A673 (cell line): Measurements from ENCODE around the gene CHST2. TPM values are rescaled to one million over a fixed set of nuclear protein-coding genes. Genes with fewer than 3 reads are reported as not detected.

Source experiments
- BruUV-seq: library from RNA; stranded (reverse); fragments of 400-500 nt; replicated peaks from 2 replicates; lab custom pipeline; 2021; lab: Mats Ljungman, UMichigan
- CTCF ChIA-PET: fragments of 300-600 bp; sonication (Branson Sonifier 250); formaldehyde crosslinking; loops from one replicate; lab custom pipeline; 2022; ENCODE audit warnings: antibody characterized with exemption; lab: Charles Lee
- POLR2A ChIA-PET: fragments of 300-600 bp; sonication (Branson Sonifier 250); formaldehyde crosslinking; loops from one replicate; lab custom pipeline; 2022; ENCODE audit warnings: antibody characterized with exemption; ENCODE audit not compliant: low non-redundant PET; lab: Charles Lee
- DNase-seq: peaks from one replicate; pipeline ENCODE4 v3.0.0-alpha.2; 2015; ENCODE audit warnings: low spot score
- H3K27ac ChIP-seq: fragments of 200-600 bp; sonication (generic); 2 replicates; pipeline ENCODE4 v1.5.1; 2016; ENCODE audit warnings: mixed run types, low read depth, mild to moderate bottlenecking, mixed read lengths, antibody characterized with exemption, low read length; ENCODE audit not compliant: poor library complexity, severe bottlenecking
- H3K27me3 ChIP-seq: fragments of 200-600 bp; sonication (generic); replicated peaks from 2 replicates; pipeline ENCODE4 v1.6.1; 2017; ENCODE audit warnings: mixed run types, low read depth, mild to moderate bottlenecking, mixed read lengths, antibody characterized with exemption, low read length; ENCODE audit not compliant: insufficient read depth, poor library complexity
- H3K36me3 ChIP-seq: fragments of 200-600 bp; sonication (generic); 2 replicates; pipeline ENCODE4 v1.6.1; 2016; ENCODE audit warnings: mixed run types, mild to moderate bottlenecking, mixed read lengths, antibody characterized with exemption, low read length; ENCODE audit not compliant: insufficient read depth, poor library complexity, severe bottlenecking
- H3K4me1 ChIP-seq: fragments of 200-600 bp; sonication (generic); 2 replicates; pipeline ENCODE4 v1.6.1; 2017; ENCODE audit warnings: mixed run types, mild to moderate bottlenecking, mixed read lengths, antibody characterized with exemption, low read length; ENCODE audit not compliant: insufficient read depth, poor library complexity, severe bottlenecking
- H3K4me3 ChIP-seq: fragments of 200-600 bp; sonication (generic); 2 replicates; pipeline ENCODE4 v1.5.1; 2016; ENCODE audit warnings: low read depth, mixed run types, mild to moderate bottlenecking, mixed read lengths, low read length; ENCODE audit not compliant: poor library complexity, severe bottlenecking
- H3K9me3 ChIP-seq: fragments of 200-600 bp; sonication (generic); 2 replicates; pipeline ENCODE4 v1.6.1; 2016; ENCODE audit warnings: mixed run types, low read depth, mild to moderate bottlenecking, mixed read lengths, antibody characterized with exemption, low read length; ENCODE audit not compliant: poor library complexity, severe bottlenecking
- EZH2 ChIP-seq: fragments of 200-600 bp; sonication (generic); IDR thresholded peaks from 2 replicates; pipeline ENCODE4 v1.6.1; 2017; ENCODE audit warnings: borderline replicate concordance, low read depth, mild to moderate bottlenecking, mixed read lengths, antibody characterized with exemption, low read length; ENCODE audit not compliant: poor library complexity, severe bottlenecking
- intact Hi-C: fragments of 100-400 bp; cut with micrococcal nuclease; formaldehyde crosslinking; loops from one replicate; pipeline ENCODE4 v1.10.0; 2022; ENCODE audit not compliant: unreplicated experiment
- total RNA-seq: library from RNA; stranded (reverse); gene quantifications from 2 replicates; pipeline ENCODE4 v1.2.3, GENCODE V29; 2021
- TF ChIP-seq, protein P1 (sequence below): fragments of 300-800, 200-600 bp; sonication (generic); conservative IDR thresholded peaks from 2 replicates; pipeline ENCODE4 v1.5.1; 2017; ENCODE audit warnings: low read depth, mild to moderate bottlenecking, antibody characterized with exemption, low read length, moderate library complexity, mixed read lengths

CHST2 gene
- total RNA-seq, 1 experiment from 2014 or later = 0.64 TPM

DNA sequence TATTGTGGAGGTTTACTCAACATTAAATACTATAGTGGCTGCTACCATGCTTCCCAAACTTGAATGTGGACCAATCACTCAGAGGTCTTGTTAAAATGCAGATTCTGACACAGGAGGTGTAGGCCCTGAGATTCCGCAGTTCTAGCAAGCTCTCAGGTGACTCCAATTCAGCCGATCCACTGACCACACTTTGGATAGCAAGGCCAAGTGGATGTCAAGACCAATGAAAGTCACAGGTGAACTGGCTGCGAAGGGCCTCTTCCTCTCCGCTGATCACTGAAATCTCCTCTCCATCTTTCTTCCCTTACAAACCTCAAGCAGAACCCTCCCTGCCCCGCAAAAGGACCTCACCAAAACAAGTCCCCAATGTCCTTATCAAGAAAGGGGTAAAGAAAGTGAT lies 9.2 kb upstream of the CHST2 start:
- no peak overlapping the region for H3K4me3 ChIP-seq
- ChIA-PET POLR2A (no interaction called here), CTCF (no interaction called here)
- H3K27ac ChIP-seq = no peak overlapping the region
- peaks cover 3% of the 10 kb centered on the region for H3K27me3 ChIP-seq
- BruUV-seq = no TSS peak
- no peaks in the 10 kb centered on the region for H3K4me1 ChIP-seq
- no peaks in the 10 kb centered on the region for H3K36me3 ChIP-seq
- TF ChIP-seq EZH2 = no peak
- TF ChIP-seq, protein P1, sequence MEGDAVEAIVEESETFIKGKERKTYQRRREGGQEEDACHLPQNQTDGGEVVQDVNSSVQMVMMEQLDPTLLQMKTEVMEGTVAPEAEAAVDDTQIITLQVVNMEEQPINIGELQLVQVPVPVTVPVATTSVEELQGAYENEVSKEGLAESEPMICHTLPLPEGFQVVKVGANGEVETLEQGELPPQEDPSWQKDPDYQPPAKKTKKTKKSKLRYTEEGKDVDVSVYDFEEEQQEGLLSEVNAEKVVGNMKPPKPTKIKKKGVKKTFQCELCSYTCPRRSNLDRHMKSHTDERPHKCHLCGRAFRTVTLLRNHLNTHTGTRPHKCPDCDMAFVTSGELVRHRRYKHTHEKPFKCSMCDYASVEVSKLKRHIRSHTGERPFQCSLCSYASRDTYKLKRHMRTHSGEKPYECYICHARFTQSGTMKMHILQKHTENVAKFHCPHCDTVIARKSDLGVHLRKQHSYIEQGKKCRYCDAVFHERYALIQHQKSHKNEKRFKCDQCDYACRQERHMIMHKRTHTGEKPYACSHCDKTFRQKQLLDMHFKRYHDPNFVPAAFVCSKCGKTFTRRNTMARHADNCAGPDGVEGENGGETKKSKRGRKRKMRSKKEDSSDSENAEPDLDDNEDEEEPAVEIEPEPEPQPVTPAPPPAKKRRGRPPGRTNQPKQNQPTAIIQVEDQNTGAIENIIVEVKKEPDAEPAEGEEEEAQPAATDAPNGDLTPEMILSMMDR = no peak
- peaks cover under 1% of the 10 kb centered on the region for H3K9me3 ChIP-seq
- intact Hi-C loops = no loop called here
- no peak for DNase-seq

DNA sequence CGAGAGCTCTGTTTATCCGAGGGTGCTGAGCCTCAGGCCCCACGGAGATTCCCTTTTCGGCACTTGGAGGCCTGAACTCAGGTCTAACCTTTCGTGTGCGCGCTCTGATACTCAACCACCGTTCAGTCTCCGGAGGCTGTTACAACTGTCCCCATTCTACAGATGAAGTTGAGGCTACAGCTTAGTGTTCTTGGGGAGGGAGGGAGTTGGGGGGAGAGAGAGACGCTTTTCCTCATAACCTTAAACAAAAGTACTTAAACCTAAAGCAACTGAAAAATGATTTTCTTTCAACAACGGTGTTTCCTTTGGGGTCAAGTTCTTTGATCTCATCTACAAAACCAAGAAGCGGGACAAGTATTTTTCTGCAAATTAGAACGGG lies 952 bp upstream of the CHST2 start:
- no peaks in the 10 kb centered on the region for H3K9me3 ChIP-seq
- peaks cover 32% of the 10 kb centered on the region for H3K27me3 ChIP-seq
- peak overlapping the region; percentile 58 for H3K4me3 ChIP-seq
- peaks cover 7% of the 10 kb centered on the region for H3K4me1 ChIP-seq
- ChIA-PET CTCF (no interaction called here), POLR2A (no interaction called here)
- TF ChIP-seq, protein P1 = no peak
- no peak for TF ChIP-seq EZH2
- no TSS peak for BruUV-seq
- H3K36me3 ChIP-seq = no peaks in the 10 kb centered on the region
- H3K27ac ChIP-seq = no peak overlapping the region
- no peak for DNase-seq
- intact Hi-C loops = no loop called here

DNA sequence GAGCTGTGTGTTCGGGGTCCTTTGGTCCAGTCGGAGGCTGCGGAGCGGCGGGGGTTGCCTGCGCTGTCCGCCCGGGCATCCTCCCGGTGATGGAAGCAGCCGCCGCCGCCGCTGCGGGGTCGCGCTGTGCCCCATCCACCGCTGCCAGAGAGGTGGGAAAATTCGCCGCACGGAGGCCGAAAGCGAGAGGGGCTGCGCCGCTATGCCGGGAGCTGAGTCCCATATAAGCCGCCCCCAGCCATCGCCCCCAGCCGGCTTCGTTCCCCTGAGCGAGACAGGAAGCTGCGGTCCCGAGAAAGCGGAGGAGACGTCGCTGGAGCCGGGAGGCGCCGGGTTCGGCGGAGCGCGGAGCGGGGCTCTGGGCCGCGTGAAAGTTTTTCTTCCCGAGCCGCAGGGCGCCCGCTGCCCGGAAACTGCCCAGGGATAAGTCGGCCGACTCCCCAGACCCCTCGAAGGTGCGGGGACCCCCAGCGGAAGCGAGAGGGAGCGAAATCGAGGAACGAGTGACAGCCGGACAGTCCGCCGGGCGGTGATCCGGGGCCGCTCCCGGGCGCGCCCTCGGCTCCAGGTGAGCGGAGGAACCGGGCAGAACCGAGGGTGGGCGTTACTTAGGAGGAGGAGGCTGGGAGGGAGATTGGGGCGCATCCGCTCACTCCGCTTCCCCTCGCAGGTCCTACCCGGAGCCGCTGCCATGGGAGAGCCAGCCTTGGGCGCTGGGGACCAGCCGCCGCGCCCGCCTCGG lies 574 bp downstream of the CHST2 start:
- ChIA-PET CTCF (interaction anchor here (2.0 kb wide), 1 partner anchor 524 kb away, joined by 7 read pairs; no protein-coding TSS in a partner anchor), POLR2A (no interaction called here)
- TF ChIP-seq, protein P1 = no peak
- TF ChIP-seq EZH2 = no peak
- peak; percentile 33 for DNase-seq
- Histone ChIP-seq H3K27ac (no peak overlapping the region), H3K27me3 (peaks cover 33% of the 10 kb centered on the region), H3K4me3 (peak overlapping the region; percentile 58), H3K4me1 (peaks cover 7% of the 10 kb centered on the region), H3K36me3 (no peaks in the 10 kb centered on the region), H3K9me3 (no peaks in the 10 kb centered on the region)
- intact Hi-C loops = loop anchor here (5.0 to 10.0 kb wide), 2 partner anchors 207 to 555 kb away; no protein-coding TSS in a partner anchor
- BruUV-seq = no TSS peak
